ENCODE measurements around the gene FRMD4B. TPM values are rescaled to one million over a fixed set of nuclear protein-coding genes. Genes with fewer than 3 reads are reported as not detected.
A peak's percentile ranks its signal among the peaks of the same experiment; 100 is the strongest.

Gene FRMD4B
- polyA plus RNA-seq, 3 donors: 13.2 to 21.0 (median 19.6) TPM

- Histone ChIP-seq H3K4me1 (ENCODE audit: control insufficient read depth in 1 of 2, insufficient read depth in 2 of 2, low read length in 2 of 2) (peaks cover 40 to 43% of the 10 kb centered on the region in 2 donors), H3K27ac (ENCODE audit: low read depth in 1 of 2, low read length in 2 of 2) (peak overlapping the region; percentile 74 to 82), H3K79me2 (ENCODE audit: insufficient read depth, low read length) (peaks cover 8% of the 10 kb centered on the region), H3K36me3 (replicated peaks in 1 of 2; ENCODE audit: control insufficient read depth in 1 of 2, insufficient read depth in 2 of 2, low read length in 2 of 2) (no peaks in the 10 kb centered on the region), H3K27me3 (ENCODE audit: control insufficient read depth in 2 of 2, insufficient read depth in 2 of 2, low read length in 2 of 2) (no peaks in the 10 kb centered on the region), H3K4me3 (replicated peaks in 1 of 3; ENCODE audit: low read depth in 2 of 3, low read length in 3 of 3) (peak overlapping the region; percentile 52 to 96 (median 77)), H3K9me3 (replicated peaks in 1 of 2; ENCODE audit: control insufficient read depth in 1 of 2, insufficient read depth in 1 of 2, low read length in 2 of 2) (no peaks in the 10 kb centered on the region), H4K20me1 (ENCODE audit: insufficient read depth, low read length) (no peaks in the 10 kb centered on the region), H3K4me2 (replicated peaks; ENCODE audit: extremely low read depth, low read length, poor library complexity, severe bottlenecking) (peak overlapping the region; percentile 75), H2AFZ (ENCODE audit: insufficient read depth, low read depth, low read length, poor library complexity, severe bottlenecking) (peak overlapping the region; percentile 31), H3K9ac (ENCODE audit: insufficient read depth, low read length, poor library complexity, severe bottlenecking) (peak overlapping the region; percentile 54)
- Mint-ChIP-seq H3K9me3 (peaks cover 0 to 2% (median 0%) of the 10 kb centered on the region in 7 donors), H3K4me1 (peaks cover 51% of the 10 kb centered on the region), H3K36me3 (peaks cover 5 to 7% of the 10 kb centered on the region in 2 donors), H3K27me3 (ENCODE audit: low read depth in 3 of 3) (no peaks in the 10 kb centered on the region), H3K27ac (peak overlapping the region; percentile 90 to 97 (median 95)), H3K4me3 (peak overlapping the region; percentile 72 to 90)
- 0% methylated on average over 2 of the region's 4 CpGs for WGBS (ENCODE audit: insufficient coverage)
- no peak for TF ChIP-seq CTCF (IDR thresholded peaks at IDR 0.05)
- DNase-seq: no peak
- intact Hi-C loops (cut with micrococcal nuclease): no loop called here
Measured at GRCh38 chr3:69353088-69353478, 32.8 kb downstream of the FRMD4B start.

GRCh38 chr3:69352305-69353087 is 33.4 kb downstream of the FRMD4B start:
- no peak for TF ChIP-seq CTCF (IDR thresholded peaks at IDR 0.05)
- Mint-ChIP-seq H3K9me3 (peaks cover 0 to 2% (median under 1%) of the 10 kb centered on the region in 7 donors), H3K27me3 (ENCODE audit: low read depth in 3 of 3) (no peaks in the 10 kb centered on the region), H3K36me3 (peaks cover 5 to 8% of the 10 kb centered on the region in 2 donors), H3K4me3 (peak overlapping the region; percentile 72 to 90), H3K4me1 (peaks cover 45% of the 10 kb centered on the region), H3K27ac (peak overlapping the region; percentile 72 to 97 (median 95))
- DNase-seq: peak in 2 of 3 donors; percentile 29 to 40
- no peaks in the 10 kb centered on the region for H3K9me3 ChIP-seq (replicated peaks in 1 of 2; ENCODE audit: control insufficient read depth in 1 of 2, insufficient read depth in 1 of 2, low read length in 2 of 2)
- H3K79me2 ChIP-seq (ENCODE audit: insufficient read depth, low read length): peaks cover 8% of the 10 kb centered on the region
- WGBS (ENCODE audit: insufficient coverage): 4% methylated on average over 3 of the region's 6 CpGs
- peaks cover 34 to 37% of the 10 kb centered on the region in 2 donors for H3K4me1 ChIP-seq (ENCODE audit: control insufficient read depth in 1 of 2, insufficient read depth in 2 of 2, low read length in 2 of 2)
- no peaks in the 10 kb centered on the region for H3K36me3 ChIP-seq (replicated peaks in 1 of 2; ENCODE audit: control insufficient read depth in 1 of 2, insufficient read depth in 2 of 2, low read length in 2 of 2)
- peak overlapping the region; percentile 2 for H2AFZ ChIP-seq (ENCODE audit: insufficient read depth, low read depth, low read length, poor library complexity, severe bottlenecking)
- peak overlapping the region; percentile 25 to 82 for H3K27ac ChIP-seq (ENCODE audit: low read depth in 1 of 2, low read length in 2 of 2)
- intact Hi-C loops (cut with micrococcal nuclease): no loop called here
- H3K4me2 ChIP-seq (replicated peaks; ENCODE audit: extremely low read depth, low read length, poor library complexity, severe bottlenecking): peak overlapping the region; percentile 75
- H4K20me1 ChIP-seq (ENCODE audit: insufficient read depth, low read length): no peaks in the 10 kb centered on the region
- H3K9ac ChIP-seq (ENCODE audit: insufficient read depth, low read length, poor library complexity, severe bottlenecking): peak overlapping the region; percentile 54
- peak overlapping the region; percentile 52 to 96 (median 77) for H3K4me3 ChIP-seq (replicated peaks in 1 of 3; ENCODE audit: low read depth in 2 of 3, low read length in 3 of 3)
- no peaks in the 10 kb centered on the region for H3K27me3 ChIP-seq (ENCODE audit: control insufficient read depth in 2 of 2, insufficient read depth in 2 of 2, low read length in 2 of 2)
